Body of pancreas (tissue), 4 donors: Measurements from ENCODE around the gene UCK1.

Source experiments
- POLR2A ChIP-seq, 3 donors: fragments of 450-650 bp; IDR thresholded peaks; one replicate each; pipeline ENCODE4 v1.6.1; 2016; ENCODE audit warnings: antibody characterized with exemption in 3 of 3, mild to moderate bottlenecking in 2 of 3
- TF ChIP-seq, protein P1 (sequence below), 7 experiments: fragments of 450-650 bp in 4 of 7; fragments of 200-600 bp in 3 of 7; sonication (generic) in 3 of 7; IDR thresholded peaks; one replicate each; pipeline ENCODE4 v1.5.1; 2016 to 2019; ENCODE audit warnings: antibody characterized with exemption in 7 of 7

DNA sequence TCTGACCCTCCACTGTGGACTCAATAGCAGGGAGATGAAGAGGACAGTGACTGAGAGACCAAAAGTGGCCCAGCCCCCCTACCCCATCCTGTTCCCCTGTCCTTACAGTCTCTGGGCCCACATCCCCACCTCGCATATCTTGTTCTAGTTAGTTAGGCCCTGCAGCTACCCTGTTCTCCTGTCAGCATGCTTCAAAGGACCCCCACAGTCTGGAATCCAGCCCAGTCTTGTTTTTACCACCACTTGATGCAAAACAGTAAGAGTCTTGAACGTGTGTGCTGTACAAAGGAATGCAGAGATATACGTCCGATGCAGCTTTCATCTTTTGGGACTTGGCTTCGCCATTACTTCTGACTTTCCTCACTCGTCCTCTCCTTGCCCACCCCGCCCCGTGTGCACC is 40.5 kb downstream of the UCK1 start:
- no peak for TF ChIP-seq POLR2A (IDR thresholded peaks at IDR 0.05)
- TF ChIP-seq, protein P1, sequence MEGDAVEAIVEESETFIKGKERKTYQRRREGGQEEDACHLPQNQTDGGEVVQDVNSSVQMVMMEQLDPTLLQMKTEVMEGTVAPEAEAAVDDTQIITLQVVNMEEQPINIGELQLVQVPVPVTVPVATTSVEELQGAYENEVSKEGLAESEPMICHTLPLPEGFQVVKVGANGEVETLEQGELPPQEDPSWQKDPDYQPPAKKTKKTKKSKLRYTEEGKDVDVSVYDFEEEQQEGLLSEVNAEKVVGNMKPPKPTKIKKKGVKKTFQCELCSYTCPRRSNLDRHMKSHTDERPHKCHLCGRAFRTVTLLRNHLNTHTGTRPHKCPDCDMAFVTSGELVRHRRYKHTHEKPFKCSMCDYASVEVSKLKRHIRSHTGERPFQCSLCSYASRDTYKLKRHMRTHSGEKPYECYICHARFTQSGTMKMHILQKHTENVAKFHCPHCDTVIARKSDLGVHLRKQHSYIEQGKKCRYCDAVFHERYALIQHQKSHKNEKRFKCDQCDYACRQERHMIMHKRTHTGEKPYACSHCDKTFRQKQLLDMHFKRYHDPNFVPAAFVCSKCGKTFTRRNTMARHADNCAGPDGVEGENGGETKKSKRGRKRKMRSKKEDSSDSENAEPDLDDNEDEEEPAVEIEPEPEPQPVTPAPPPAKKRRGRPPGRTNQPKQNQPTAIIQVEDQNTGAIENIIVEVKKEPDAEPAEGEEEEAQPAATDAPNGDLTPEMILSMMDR (IDR thresholded peaks at IDR 0.05) = no peak
